SU-DHL-6 (cell line): ENCODE data around the gene GPR132.

ENCODE experiments used
- EZH2phosphoT487 ChIP-seq: fragments of 200-600 bp; sonication (generic), shearing (Covaris generic); conservative IDR thresholded peaks from 2 replicates; pipeline ENCODE4 v1.6.1; 2018; ENCODE audit warnings: mild to moderate bottlenecking, antibody characterized with exemption, low read length, moderate library complexity, mixed read lengths
- TF ChIP-seq, protein P1 (sequence below): fragments of 200-600 bp; sonication (generic); IDR thresholded peaks from one replicate; pipeline ENCODE4 v1.5.1; 2017; ENCODE audit warnings: antibody characterized with exemption, mild to moderate bottlenecking, low read length, moderate library complexity; ENCODE audit not compliant: insufficient read depth, poor library complexity, severe bottlenecking

DNA sequence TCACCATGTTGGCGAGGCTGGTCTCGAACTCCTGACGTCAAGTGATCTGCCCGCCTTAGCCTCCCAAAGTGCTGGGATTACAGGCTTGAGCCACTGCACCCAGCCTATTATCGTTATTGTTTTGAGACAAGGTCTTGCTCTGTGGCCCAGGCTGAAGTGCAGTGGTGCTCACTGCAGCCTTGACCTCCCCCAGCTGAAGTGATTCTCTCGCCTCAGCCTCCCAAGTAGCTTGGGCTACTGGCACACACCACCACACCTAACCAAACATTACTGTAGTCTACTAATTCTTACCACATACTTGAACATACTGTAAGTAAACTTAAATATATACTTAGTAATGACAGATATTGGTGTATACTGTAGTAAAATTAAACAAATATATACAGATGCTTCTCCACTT, 39.8 kb downstream of the GPR132 start:
- TF ChIP-seq, protein P1, sequence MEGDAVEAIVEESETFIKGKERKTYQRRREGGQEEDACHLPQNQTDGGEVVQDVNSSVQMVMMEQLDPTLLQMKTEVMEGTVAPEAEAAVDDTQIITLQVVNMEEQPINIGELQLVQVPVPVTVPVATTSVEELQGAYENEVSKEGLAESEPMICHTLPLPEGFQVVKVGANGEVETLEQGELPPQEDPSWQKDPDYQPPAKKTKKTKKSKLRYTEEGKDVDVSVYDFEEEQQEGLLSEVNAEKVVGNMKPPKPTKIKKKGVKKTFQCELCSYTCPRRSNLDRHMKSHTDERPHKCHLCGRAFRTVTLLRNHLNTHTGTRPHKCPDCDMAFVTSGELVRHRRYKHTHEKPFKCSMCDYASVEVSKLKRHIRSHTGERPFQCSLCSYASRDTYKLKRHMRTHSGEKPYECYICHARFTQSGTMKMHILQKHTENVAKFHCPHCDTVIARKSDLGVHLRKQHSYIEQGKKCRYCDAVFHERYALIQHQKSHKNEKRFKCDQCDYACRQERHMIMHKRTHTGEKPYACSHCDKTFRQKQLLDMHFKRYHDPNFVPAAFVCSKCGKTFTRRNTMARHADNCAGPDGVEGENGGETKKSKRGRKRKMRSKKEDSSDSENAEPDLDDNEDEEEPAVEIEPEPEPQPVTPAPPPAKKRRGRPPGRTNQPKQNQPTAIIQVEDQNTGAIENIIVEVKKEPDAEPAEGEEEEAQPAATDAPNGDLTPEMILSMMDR, result no peak
- no peak for TF ChIP-seq EZH2phosphoT487
